ENCODE results near the gene ADAM11.

- no peak for TF ChIP-seq CTCF (IDR thresholded peaks at IDR 0.05)
- TF ChIP-seq POLR2A (IDR thresholded peaks at IDR 0.05): no peak
These were observed 71.8 kb downstream of the ADAM11 start for GRCh38 chr17:44830359-44831288.

Measured in Peyer's patch (tissue), 4 donors.